GM19395 (cell line): ENCODE results near the gene DNAJA3.

Source experiments
- ATAC-seq: cut with Tn5 transposase; IDR thresholded peaks from one replicate; pipeline ENCODE4 v1.9.1; 2021; ENCODE audit warnings: mild to moderate bottlenecking, moderate library complexity; ENCODE audit not compliant: unreplicated experiment

The DNAJA3 gene

DNA sequence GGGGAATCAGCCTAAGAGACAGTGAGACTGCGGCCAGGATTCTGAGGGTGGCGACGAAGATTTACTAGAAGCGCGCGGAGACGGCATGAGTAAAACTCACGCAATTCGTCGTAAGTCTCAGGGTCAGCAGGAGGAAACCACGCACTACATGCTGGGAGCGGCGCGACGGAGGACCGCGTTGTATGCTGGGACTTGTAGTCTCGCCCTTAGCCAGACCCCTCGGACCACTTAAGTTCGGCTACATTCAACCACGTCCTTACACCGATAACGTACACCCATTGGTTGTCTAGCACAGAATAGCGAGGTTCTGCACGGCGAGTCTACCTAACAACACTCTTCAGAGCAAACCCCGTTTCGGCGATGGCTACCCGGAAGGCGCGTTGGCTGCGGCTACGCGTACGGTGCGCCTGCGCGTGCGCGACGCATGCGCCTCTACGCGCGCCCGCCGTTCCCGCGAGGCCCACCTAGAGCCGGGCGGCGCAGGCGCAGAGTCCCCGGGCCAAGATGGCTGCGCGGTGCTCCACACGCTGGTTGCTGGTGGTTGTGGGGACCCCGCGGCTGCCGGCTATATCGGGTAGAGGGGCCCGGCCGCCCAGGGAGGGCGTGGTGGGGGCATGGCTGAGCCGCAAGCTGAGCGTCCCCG, at the start of gene DNAJA3:
Gene DNAJA3, plus strand, starts transcription at position 491 of the 643 bp plus-strand sequence. Its CDS starts 14 bp downstream, at position 505.
- peak; percentile 92 for ATAC-seq

DNA sequence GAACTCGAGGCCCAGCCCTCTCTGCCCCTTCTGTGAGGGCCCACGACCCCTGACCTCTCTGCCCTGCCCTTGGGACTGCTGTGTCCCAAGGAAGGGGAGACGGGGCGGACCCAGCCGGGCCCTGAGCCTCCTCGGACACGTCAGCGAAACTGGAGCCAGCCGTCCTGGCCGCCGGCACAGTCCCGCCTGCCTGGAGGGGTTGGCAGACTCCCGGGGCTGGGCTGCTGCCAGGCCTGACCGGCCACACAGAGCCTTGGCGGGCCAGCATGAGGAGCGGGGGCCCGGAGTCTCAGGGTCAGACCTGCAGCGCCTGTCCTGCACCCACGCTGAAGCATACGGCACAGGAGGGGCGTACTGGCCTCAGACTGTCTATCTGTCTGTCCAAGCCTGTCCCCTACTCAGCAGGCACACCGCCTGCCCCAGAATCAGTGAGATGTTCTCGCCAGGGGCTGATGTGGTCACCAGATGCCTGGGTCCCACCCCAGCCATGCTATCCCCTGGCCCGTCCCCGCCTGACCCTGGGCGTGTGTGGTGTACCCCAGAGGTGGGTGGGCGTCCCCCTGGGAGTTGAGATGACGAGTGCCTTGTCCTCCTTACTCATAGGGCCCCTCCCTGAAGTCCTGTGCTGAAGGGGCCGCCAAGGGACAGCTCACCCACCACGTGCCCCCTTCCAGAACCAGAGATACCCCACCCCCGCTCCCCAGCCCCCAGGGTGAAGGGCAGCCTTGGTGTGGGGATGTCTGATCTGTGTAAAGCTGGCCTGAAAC, 49.4 kb upstream of the DNAJA3 start:
- ATAC-seq, result no peak

DNA sequence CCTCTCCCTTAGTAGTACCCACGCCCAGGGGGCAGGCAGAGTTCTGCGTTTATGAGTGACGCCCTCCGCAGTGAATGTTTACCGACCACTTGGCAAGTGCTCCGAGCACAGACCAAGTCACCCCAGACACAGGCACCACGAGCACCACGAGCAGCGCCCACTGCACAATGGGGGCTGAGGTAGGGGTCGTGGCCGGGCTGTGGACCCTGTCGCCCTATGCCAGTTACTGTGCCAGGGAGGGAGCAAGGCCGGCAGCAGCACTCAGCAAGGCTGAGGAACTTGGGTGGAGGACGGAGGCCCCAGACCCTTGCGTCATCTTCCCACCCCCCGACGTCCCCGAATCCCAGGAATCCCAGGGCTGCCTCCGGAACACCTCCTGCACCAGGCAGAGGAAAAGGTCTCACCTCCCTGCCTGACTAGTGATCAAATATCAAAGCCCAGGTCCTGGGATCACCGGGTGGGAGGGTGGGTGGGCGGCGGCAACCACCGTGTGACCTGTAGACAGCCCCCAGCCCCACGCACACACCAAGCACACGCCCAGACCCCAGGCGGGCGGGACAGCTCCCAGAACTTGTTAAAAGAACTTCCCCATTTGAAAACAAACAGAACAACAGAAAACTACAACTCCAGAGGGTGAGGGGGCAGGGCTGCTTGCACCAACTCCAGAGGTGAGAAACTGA, 48.6 kb upstream of the DNAJA3 start:
- no peak for ATAC-seq

GRCh38 chr16:4377573-4378154, 48.0 kb upstream of the DNAJA3 start:
- ATAC-seq, result no peak

GRCh38 chr16:4378161-4378666, 47.5 kb upstream of the DNAJA3 start:
- ATAC-seq, result no peak

GRCh38 chr16:4378999-4379690, 46.5 kb upstream of the DNAJA3 start:
- no peak for ATAC-seq

DNA sequence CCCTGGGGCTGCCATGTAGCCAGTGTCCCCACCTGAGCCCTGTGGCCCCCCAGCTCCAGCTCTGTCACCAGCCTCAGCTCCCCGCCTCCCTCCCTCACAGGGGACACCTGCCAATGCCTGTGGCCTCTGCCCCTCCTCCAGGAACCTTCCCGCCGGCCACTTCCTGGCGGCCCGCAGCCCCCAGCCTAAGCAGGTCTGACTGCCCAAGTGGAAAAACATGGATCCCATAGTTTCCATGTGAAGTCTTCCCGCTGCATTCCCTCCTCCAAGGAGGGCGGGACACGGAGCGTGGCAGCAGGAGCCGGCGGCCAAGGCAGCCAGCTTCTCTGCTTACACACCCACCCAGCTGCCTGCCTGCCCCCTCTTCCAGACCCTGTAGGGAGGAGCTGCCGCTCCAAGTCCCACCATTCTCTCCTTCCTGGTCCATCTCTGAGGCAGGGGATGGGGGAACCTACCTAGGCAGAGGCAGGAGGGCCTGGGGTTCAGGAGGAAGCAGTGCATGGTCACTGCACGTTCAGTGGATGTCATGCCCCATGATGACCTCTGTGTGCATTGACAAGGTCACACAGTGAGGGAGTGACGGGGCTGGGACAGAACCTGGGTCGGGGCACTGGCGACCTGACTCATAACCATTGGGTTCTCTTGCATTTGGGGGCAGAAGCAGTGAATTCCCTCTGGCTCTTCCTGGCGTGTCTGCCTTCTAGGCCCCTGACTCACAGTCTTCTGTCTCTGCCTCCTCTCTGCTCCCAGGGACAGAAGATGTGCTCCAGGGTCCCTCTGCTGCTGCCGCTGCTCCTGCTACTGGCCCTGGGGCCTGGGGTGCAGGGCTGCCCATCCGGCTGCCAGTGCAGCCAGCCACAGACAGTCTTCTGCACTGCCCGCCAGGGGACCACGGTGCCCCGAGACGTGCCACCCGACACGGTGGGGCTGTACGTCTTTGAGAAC, 45.3 kb upstream of the DNAJA3 start:
- no peak for ATAC-seq

DNA sequence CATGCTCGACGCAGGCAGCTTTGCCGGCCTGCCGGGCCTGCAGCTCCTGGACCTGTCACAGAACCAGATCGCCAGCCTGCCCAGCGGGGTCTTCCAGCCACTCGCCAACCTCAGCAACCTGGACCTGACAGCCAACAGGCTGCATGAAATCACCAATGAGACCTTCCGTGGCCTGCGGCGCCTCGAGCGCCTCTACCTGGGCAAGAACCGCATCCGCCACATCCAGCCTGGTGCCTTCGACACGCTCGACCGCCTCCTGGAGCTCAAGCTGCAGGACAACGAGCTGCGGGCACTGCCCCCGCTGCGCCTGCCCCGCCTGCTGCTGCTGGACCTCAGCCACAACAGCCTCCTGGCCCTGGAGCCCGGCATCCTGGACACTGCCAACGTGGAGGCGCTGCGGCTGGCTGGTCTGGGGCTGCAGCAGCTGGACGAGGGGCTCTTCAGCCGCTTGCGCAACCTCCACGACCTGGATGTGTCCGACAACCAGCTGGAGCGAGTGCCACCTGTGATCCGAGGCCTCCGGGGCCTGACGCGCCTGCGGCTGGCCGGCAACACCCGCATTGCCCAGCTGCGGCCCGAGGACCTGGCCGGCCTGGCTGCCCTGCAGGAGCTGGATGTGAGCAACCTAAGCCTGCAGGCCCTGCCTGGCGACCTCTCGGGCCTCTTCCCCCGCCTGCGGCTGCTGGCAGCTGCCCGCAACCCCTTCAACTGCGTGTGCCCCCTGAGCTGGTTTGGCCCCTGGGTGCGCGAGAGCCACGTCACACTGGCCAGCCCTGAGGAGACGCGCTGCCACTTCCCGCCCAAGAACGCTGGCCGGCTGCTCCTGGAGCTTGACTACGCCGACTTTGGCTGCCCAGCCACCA, 44.4 kb upstream of the DNAJA3 start:
- no peak for ATAC-seq

DNA sequence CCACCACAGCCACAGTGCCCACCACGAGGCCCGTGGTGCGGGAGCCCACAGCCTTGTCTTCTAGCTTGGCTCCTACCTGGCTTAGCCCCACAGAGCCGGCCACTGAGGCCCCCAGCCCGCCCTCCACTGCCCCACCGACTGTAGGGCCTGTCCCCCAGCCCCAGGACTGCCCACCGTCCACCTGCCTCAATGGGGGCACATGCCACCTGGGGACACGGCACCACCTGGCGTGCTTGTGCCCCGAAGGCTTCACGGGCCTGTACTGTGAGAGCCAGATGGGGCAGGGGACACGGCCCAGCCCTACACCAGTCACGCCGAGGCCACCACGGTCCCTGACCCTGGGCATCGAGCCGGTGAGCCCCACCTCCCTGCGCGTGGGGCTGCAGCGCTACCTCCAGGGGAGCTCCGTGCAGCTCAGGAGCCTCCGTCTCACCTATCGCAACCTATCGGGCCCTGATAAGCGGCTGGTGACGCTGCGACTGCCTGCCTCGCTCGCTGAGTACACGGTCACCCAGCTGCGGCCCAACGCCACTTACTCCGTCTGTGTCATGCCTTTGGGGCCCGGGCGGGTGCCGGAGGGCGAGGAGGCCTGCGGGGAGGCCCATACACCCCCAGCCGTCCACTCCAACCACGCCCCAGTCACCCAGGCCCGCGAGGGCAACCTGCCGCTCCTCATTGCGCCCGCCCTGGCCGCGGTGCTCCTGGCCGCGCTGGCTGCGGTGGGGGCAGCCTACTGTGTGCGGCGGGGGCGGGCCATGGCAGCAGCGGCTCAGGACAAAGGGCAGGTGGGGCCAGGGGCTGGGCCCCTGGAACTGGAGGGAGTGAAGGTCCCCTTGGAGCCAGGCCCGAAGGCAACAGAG, 43.5 kb upstream of the DNAJA3 start:
- no peak for ATAC-seq

DNA sequence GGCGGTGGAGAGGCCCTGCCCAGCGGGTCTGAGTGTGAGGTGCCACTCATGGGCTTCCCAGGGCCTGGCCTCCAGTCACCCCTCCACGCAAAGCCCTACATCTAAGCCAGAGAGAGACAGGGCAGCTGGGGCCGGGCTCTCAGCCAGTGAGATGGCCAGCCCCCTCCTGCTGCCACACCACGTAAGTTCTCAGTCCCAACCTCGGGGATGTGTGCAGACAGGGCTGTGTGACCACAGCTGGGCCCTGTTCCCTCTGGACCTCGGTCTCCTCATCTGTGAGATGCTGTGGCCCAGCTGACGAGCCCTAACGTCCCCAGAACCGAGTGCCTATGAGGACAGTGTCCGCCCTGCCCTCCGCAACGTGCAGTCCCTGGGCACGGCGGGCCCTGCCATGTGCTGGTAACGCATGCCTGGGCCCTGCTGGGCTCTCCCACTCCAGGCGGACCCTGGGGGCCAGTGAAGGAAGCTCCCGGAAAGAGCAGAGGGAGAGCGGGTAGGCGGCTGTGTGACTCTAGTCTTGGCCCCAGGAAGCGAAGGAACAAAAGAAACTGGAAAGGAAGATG, 42.8 kb upstream of the DNAJA3 start:
- ATAC-seq, result no peak

GRCh38 chr16:4383591-4384444, 41.9 kb upstream of the DNAJA3 start:
- ATAC-seq, result no peak

- ATAC-seq, result no peak
Measured at GRCh38 chr16:4384509-4384942, 41.1 kb upstream of the DNAJA3 start.

DNA sequence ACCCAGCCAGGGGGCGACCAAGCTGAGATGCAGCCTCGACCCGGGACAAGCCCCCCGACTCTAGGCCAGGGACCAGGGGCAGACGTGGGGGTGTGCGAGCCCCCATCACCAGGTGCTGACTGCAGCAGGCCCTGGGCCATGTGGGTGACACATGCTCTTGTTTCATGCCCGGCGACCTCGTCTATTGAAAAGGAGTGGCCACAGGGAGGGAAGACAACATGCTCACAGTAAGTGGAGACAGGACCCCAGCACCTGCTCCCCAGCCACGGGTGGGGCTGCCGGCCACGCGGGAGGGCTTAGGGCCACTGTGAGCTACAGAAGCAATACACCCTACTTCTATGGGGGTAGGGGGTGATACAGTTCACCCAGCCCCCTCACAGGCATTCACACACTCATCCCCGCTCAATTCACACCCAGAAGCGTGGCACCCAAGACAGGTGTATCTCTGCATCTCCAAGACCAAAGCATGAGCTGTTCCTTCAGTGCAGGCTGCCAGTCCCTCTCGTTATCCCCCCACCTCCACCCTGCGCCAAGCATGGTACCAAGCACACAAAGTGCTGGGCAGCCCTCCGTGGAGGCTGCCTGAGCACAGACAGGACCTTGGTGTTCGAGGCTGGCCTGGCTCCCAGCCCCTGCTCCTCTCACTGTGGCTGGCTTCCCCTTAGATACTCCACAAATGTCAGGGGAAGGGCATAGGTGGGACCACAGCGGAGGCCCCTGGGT, 40.4 kb upstream of the DNAJA3 start:
- ATAC-seq, result no peak

DNA sequence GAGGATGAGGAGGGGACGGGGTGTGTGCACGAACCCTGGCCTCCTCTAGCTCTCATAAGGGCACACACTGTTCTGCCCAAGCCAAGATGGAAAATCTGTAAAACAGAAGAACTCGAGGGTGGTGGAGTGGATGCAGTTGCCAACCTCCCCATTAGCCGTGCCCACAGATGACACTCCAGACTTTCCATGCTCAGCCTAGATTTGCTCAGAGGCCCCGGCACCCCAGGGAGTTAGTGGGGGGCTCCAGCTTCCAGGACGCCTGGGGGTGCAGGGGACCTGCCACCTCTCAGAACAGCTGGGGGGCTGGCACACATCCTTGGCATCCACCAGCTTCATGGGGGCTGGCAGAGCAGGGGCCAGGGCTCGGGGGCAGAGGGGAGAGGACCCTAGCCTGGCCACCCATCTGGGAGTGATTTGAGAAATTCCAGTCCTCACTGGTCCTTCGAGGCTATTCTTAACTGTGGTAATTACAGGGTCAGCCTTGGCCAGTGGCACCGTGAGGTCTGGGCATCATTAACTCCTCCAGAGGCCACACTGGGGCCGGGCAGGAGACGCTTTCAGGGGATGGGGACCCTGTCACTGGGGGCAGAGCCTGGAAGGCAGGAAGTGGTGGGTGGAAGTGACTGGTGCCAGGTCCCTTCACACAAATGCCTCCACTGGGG, 39.7 kb upstream of the DNAJA3 start:
- no peak for ATAC-seq

DNA sequence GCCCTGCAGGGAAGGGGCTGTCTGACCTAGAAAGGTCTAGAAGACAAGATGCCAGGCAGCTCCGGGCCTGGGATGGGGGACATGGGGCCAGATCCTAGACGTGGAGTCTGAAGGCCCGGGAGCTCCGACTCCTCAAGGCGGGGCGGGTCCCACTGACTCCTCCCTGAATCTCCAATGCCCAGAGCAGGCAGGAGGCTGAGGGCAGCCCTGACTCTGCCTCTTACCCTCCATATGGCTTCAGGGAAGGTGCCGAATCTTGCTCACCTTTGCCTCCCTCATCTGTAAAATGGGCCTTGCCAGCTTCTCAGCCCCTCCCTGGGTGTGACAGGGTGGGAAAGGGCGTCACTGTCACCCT, 39.2 kb upstream of the DNAJA3 start:
- no peak for ATAC-seq
